ENCODE results near the gene RRBP1.

DNA sequence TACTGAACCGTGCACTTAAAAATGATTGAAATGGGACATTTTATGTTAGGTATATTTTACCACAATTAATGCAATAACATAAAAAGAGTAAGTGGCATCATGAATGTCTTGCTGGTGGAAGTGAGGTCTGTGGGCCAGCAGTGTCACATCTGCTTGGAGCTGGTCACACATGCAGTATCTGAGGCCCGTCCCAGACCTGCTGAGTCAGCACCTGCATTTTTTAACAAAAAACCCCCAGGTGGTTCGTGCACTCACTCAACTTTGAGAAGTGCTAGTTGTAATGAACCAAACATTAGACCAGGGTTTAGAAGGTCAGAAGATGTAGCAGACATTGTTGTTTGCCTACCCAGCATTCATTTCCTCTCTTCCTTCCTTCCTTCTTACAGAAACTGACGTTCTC, 38.7 kb upstream of the RRBP1 start:
- TF ChIP-seq EP300 (IDR thresholded peaks at IDR 0.05), result no peak
- TF ChIP-seq POLR2A (IDR thresholded peaks at IDR 0.05), result no peak
- TF ChIP-seq, protein P1, sequence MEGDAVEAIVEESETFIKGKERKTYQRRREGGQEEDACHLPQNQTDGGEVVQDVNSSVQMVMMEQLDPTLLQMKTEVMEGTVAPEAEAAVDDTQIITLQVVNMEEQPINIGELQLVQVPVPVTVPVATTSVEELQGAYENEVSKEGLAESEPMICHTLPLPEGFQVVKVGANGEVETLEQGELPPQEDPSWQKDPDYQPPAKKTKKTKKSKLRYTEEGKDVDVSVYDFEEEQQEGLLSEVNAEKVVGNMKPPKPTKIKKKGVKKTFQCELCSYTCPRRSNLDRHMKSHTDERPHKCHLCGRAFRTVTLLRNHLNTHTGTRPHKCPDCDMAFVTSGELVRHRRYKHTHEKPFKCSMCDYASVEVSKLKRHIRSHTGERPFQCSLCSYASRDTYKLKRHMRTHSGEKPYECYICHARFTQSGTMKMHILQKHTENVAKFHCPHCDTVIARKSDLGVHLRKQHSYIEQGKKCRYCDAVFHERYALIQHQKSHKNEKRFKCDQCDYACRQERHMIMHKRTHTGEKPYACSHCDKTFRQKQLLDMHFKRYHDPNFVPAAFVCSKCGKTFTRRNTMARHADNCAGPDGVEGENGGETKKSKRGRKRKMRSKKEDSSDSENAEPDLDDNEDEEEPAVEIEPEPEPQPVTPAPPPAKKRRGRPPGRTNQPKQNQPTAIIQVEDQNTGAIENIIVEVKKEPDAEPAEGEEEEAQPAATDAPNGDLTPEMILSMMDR (IDR thresholded peaks at IDR 0.05), result no peak
